GM12874 (cell line): ENCODE results near the gene NUFIP1.

Experiments
- CTCF ChIP-seq: IDR thresholded peaks from 2 replicates; pipeline ENCODE4 v1.5.1; 2011; ENCODE audit warnings: low read depth, mild to moderate bottlenecking, control low read depth, low read length, moderate library complexity; ENCODE audit not compliant: insufficient read depth

The NUFIP1 gene

GRCh38 chr13:44976949-44977583 lies 12.2 kb downstream of the NUFIP1 start:
- no peak for TF ChIP-seq CTCF

- TF ChIP-seq CTCF = no peak
These were observed 13.1 kb downstream of the NUFIP1 start for GRCh38 chr13:44976196-44976595.

- no peak for TF ChIP-seq CTCF
These were observed 15.0 kb downstream of the NUFIP1 start for GRCh38 chr13:44974056-44974793.

- TF ChIP-seq CTCF = no peak
These were observed 16.2 kb downstream of the NUFIP1 start for GRCh38 chr13:44972956-44973581.

GRCh38 chr13:44971656-44972595 lies 17.3 kb downstream of the NUFIP1 start:
- no peak for TF ChIP-seq CTCF

GRCh38 chr13:44969551-44970484 lies 19.5 kb downstream of the NUFIP1 start:
- peak; percentile 37; the same call in 1 of the 2 replicates for TF ChIP-seq CTCF
